HG02852 (cell line): ENCODE data around the gene GPR21.

Source experiments
- ATAC-seq: cut with Tn5 transposase; IDR thresholded peaks from one replicate; pipeline ENCODE4 v1.9.1; 2021; ENCODE audit warnings: mild to moderate bottlenecking, moderate library complexity; ENCODE audit not compliant: unreplicated experiment

Gene GPR21

DNA sequence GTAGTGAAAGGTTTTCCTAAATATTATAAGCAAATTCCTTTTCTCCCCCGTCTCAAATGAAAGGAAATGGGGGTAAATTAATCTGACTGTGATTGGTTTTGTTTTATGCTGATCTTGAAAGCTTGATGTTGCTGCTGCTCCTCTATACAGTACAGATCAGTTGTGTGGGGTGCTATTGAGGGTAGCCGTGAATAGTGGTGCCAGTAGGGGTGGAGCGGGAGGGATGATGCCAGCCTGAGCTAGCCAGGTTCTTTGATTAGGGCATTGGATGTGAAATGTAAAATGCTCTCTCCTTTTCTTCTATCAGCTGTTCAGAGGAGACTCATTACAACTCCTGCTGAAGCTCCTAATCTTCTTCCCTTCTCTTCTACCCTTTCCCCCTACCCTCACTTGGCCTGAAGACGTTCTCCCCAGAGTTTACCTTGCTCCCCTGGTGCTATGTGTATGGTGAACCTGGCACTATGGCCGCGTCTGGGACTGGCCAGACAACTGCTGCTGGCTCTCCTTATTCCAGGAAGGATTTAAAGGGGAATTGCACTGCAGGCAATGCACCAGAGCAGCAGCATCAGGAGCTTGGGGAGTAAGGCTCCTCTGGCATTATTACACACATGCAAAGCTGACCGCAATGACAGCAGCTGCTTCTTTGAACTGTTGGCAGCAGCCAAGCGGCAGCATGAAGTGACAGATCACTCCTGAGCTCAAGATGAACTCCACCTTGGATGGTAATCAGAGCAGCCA lies 566 bp downstream of the GPR21 start:
- no peak for ATAC-seq

DNA sequence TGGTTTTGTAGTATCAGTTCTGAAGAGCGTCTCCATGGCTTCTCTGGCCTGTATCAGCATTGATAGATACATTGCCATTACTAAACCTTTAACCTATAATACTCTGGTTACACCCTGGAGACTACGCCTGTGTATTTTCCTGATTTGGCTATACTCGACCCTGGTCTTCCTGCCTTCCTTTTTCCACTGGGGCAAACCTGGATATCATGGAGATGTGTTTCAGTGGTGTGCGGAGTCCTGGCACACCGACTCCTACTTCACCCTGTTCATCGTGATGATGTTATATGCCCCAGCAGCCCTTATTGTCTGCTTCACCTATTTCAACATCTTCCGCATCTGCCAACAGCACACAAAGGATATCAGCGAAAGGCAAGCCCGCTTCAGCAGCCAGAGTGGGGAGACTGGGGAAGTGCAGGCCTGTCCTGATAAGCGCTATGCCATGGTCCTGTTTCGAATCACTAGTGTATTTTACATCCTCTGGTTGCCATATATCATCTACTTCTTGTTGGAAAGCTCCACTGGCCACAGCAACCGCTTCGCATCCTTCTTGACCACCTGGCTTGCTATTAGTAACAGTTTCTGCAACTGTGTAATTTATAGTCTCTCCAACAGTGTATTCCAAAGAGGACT lies 1.5 kb downstream of the GPR21 start:
- no peak for ATAC-seq

GRCh38 chr9:123035791-123036190 lies 2.3 kb downstream of the GPR21 start:
- no peak for ATAC-seq

GRCh38 chr9:123036893-123037545 lies 3.6 kb downstream of the GPR21 start:
- ATAC-seq: no peak

GRCh38 chr9:123039617-123040219 lies 6.3 kb downstream of the GPR21 start:
- no peak for ATAC-seq

DNA sequence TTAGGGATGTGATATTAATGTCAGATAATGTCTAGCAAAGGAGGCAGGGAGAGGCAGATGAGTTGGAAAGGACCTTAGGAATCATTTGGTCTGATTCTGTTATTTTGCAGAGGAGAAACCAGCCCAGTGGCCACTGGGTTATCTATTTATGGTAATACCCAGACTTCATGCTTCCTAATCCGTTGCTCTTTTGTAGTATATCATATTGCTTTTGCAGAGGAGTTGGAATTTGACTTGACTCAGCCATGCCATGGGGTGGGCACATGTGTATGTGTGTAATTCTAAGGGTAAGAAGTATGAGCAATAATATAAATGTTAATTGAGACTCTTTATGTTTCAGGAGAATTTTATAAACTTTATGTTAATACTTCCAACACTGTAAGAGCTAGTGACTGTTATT lies 7.3 kb downstream of the GPR21 start:
- no peak for ATAC-seq

DNA sequence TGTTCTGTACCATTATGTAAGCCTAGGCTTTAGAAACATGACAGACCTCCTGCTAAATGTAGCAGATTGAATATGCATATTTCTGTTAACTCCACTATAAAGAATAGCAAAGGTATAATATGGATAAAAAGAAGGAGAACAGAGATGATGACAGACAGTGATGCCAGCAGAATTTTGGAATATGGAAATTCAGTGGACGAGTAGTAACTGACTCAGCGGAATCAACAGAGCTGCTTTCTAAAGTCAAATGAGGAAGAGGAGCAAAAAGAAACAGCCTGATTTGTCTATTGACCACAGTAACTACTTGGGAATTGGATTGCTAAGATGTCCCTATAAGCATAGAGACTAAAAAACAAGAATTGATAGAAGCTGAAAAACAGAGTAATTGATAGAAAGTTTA lies 8.0 kb downstream of the GPR21 start:
- no peak for ATAC-seq

DNA sequence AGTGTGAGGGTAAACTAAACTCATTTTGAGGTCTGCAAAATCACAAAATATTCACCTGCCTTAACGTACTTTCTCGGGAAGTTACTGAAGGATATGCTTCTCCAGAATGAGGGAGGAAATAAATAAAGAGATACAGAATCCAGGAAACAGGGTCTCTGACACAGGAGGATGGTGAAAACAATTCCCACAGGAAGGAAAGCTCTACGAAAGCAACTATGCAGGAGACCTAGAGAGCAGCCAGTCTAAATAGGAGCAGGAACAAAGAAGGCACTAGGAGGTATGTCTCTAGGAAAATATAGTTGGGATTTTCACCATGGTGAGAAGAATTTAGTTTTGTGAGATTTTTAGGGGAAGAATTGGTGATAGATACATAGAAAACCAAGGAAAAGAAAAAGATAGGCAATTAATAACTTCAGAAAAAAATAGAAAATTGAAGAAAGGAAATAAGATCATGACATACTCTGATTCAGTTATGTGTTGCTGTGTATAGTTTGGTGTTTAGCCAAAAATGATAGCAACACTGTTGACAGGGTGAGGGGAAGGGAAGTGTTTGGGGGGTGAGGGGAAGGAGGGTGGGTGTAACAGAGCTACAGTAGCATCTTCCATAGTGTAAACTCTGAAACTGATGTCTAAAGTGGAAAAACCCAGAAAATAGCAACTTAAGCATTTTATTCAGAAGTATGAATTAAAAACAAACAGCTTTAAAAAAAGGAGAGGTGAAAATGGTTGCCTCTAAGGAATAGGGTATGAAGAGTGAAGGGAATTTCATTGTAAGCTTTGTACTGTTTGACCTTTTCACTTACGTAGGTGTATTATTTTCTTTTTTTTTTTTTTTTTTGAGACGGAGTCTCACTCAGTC lies 9.8 kb downstream of the GPR21 start:
- ATAC-seq: no peak

DNA sequence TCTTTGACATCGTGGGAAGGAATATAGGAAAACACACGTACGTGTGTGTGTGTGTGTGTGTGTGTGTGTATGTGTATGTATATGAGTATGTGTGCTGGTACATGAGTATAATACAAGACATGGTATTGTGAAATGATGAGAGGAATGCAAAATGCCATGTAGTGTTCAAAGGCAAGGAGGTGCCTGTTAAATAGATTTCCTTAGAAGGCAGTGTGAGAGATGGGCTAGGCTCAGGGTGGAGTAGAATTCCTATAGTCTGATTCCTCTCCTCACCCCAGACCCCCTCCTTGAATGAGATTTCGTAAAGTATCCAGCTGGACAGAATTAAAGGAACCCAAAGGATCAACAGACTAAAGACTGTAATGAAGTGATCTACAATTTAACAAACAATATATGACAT lies 11.1 kb downstream of the GPR21 start:
- ATAC-seq: no peak

GRCh38 chr9:123046406-123047195 lies 13.1 kb downstream of the GPR21 start:
- ATAC-seq: no peak

- ATAC-seq: no peak
These were observed 15.3 kb downstream of the GPR21 start for GRCh38 chr9:123048748-123049147.

GRCh38 chr9:123049589-123050222 lies 16.2 kb downstream of the GPR21 start:
- no peak for ATAC-seq

DNA sequence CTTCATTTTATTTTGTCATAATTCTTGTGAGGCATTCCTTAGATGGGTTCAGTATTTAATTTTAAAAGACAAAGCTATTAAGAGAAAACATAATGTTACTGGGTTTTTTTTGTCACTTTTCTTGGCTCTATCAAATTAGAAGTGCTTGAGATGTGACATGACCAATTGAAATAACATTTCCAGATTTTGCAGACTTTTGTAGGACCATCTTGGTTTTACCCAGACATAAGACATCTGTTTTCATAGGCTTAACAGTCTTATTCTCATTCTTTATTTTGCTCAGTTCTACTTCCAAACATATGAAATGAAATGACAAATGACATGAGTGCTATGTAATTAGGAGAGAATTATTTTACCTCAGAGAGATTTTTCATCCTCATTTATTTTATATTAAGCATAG lies 19.6 kb downstream of the GPR21 start:
- ATAC-seq: no peak

- no peak for ATAC-seq
These were observed 20.2 kb downstream of the GPR21 start for GRCh38 chr9:123053711-123054110.

GRCh38 chr9:123058834-123059233 lies 25.4 kb downstream of the GPR21 start:
- ATAC-seq: no peak

GRCh38 chr9:123059472-123060220 lies 26.2 kb downstream of the GPR21 start:
- ATAC-seq: no peak

- no peak for ATAC-seq
These were observed 27.7 kb downstream of the GPR21 start for GRCh38 chr9:123061216-123061615.

DNA sequence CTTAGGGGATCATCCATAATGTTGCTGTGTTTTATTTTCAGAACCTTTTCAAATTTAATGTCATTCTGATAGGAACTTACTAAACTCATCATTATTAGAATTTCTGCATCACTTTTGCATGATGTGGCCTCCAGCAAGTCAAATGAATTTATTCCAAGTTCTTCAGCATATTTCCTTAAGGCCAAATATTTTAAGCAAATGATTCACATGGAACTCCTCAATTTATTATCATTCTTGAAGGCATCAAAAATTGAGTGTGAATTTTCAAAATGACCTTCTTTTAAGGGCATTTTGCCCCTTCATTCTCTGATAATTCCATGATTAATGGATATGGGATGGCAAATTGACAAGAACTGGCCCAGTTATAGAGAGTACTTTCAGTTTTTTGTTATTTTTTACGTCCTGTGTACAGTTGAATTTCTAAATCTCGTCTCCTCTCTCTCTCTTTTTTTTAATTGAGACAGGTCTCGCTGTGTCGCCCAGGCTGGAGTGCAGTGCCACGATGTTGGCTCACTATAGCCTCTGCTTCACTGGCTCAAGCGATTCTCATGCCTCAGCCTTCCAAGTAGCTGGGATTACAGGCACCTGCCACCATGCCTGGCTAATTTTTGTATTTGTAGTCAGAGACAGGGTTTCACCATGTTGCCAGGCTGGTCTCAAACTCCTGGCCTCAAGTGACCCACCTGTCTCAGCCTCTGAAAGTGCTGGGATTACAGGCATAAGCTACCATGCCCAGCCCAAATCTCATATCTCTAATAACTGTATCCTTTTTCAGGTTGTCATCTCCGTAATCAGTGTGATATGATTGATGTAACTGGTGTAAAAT lies 29.1 kb downstream of the GPR21 start:
- ATAC-seq: no peak
